TTC549 (cell line): Measurements from ENCODE around the gene SPDYE2B.
"Not testable (repeated sequence)": the region's sequence is repeated elsewhere in the genome, so short reads cannot be mapped to it uniquely, and the experiment has no call there.

ENCODE experiments used
- FAIRE-seq: peaks from 2 replicates; lab custom pipeline; 2012; peaks lifted over from hg19 to GRCh38; lab: Jason Lieb, UNC

The SPDYE2B gene

GRCh38 chr7:102642691-102643090 is 7.4 kb upstream of the SPDYE2B start, which contains the start of gene UPK3BL1:
Gene UPK3BL1 (minus strand): TSS chr7:102642791. CDS start chr7:102642741, 50 bp downstream.
- not testable (repeated sequence) for FAIRE-seq

- FAIRE-seq = not testable (repeated sequence)
These were observed 6.7 kb upstream of the SPDYE2B start for GRCh38 chr7:102643404-102643803.

- FAIRE-seq = not testable (repeated sequence)
These were observed 2.3 kb upstream of the SPDYE2B start for GRCh38 chr7:102647813-102648212.

GRCh38 chr7:102664765-102665164 is 14.6 kb downstream of the SPDYE2B start:
- FAIRE-seq = not testable (repeated sequence)

GRCh38 chr7:102666850-102667249 is 16.7 kb downstream of the SPDYE2B start:
- not testable (repeated sequence) for FAIRE-seq

GRCh38 chr7:102667523-102667922 is 17.4 kb downstream of the SPDYE2B start:
- not testable (repeated sequence) for FAIRE-seq

- FAIRE-seq = not testable (repeated sequence)
These were observed 21.2 kb downstream of the SPDYE2B start, which contains the start of gene POLR2J2 for GRCh38 chr7:102671166-102671955. Gene POLR2J2 (minus strand): TSS chr7:102671663. CDS start chr7:102671601, 62 bp downstream.

- not testable (repeated sequence) for FAIRE-seq
These were observed 21.8 kb downstream of the SPDYE2B start for GRCh38 chr7:102671956-102672307.

- not testable (repeated sequence) for FAIRE-seq
These were observed 23.4 kb downstream of the SPDYE2B start for GRCh38 chr7:102673447-102674067.

GRCh38 chr7:102675545-102675944 is 25.4 kb downstream of the SPDYE2B start:
- FAIRE-seq = not testable (repeated sequence)

- FAIRE-seq = not testable (repeated sequence)
These were observed 30.7 kb downstream of the SPDYE2B start for GRCh38 chr7:102680780-102681179.

- FAIRE-seq = not testable (repeated sequence)
These were observed 32.4 kb downstream of the SPDYE2B start for GRCh38 chr7:102682560-102682959.

- FAIRE-seq = not testable (repeated sequence)
These were observed 38.3 kb downstream of the SPDYE2B start for GRCh38 chr7:102688299-102689036.

- FAIRE-seq = not testable (repeated sequence)
These were observed 39.5 kb downstream of the SPDYE2B start for GRCh38 chr7:102689436-102690282.

- FAIRE-seq = not testable (repeated sequence)
These were observed 40.5 kb downstream of the SPDYE2B start for GRCh38 chr7:102690602-102691001.

GRCh38 chr7:102694008-102694407 is 43.9 kb downstream of the SPDYE2B start:
- FAIRE-seq = not testable (repeated sequence)

- not testable (repeated sequence) for FAIRE-seq
These were observed 45.0 kb downstream of the SPDYE2B start for GRCh38 chr7:102695033-102695552.

- FAIRE-seq = not testable (repeated sequence)
These were observed 45.9 kb downstream of the SPDYE2B start for GRCh38 chr7:102696009-102696408.

- FAIRE-seq = not testable (repeated sequence)
These were observed 47.8 kb downstream of the SPDYE2B start for GRCh38 chr7:102697642-102698512.
